Natural killer cell (primary cell): ENCODE data around the gene KHDC1L. TPM values are rescaled to one million over a fixed set of nuclear protein-coding genes. Genes with fewer than 3 reads are reported as not detected.
"Not testable (repeated sequence)": the region's sequence is repeated elsewhere in the genome, so short reads cannot be mapped to it uniquely, and the experiment has no call there.

ENCODE experiments used
- ATAC-seq, 3 donors: fragments of 150-1000 bp in 2 of 3; fragments of 200-7000 bp in 1 of 3; cut with Tn5 transposase; 1 replicate in 1 of 3; 2 replicates in 2 of 3; pipeline ENCODE4 v1.10.0; 2021; ENCODE audit warnings: mild to moderate bottlenecking in 2 of 3, moderate library complexity in 2 of 3
- DNase-seq, 2 donors: peaks; one replicate each; pipeline versions ENCODE4 v3.0.0 to v3.0.0-alpha.2; 2013 to 2021; ENCODE audit warnings: mixed read lengths in 1 of 2
- H3K27ac ChIP-seq: one replicate; pipeline ENCODE4 v1.5.1; 2013; ENCODE audit warnings: mild to moderate bottlenecking, low read length
- H3K27me3 ChIP-seq: one replicate; pipeline ENCODE4 v1.6.1; 2013; ENCODE audit warnings: low read length; ENCODE audit not compliant: control insufficient read depth, insufficient read depth
- H3K36me3 ChIP-seq: one replicate; pipeline ENCODE4 v1.6.1; 2013; ENCODE audit warnings: low read length; ENCODE audit not compliant: control insufficient read depth, insufficient read depth
- H3K4me1 ChIP-seq: one replicate; pipeline ENCODE4 v1.6.1; 2013; ENCODE audit warnings: low read length; ENCODE audit not compliant: control insufficient read depth, insufficient read depth
- H3K4me3 ChIP-seq: one replicate; pipeline ENCODE4 v1.5.1; 2013; ENCODE audit warnings: low read length
- H3K9me3 ChIP-seq: one replicate; pipeline ENCODE4 v1.6.1; 2013; ENCODE audit warnings: low read length; ENCODE audit not compliant: control insufficient read depth, insufficient read depth
- H3K27ac Mint-ChIP-seq, 2 donors: one replicate each; pipeline ENCODE4 v1.8.0; 2022; ENCODE audit warnings: mild to moderate bottlenecking in 2 of 2, mixed read lengths in 2 of 2, moderate library complexity in 1 of 2
- H3K27me3 Mint-ChIP-seq, 2 donors: one replicate each; pipeline ENCODE4 v1.8.0; 2022; ENCODE audit warnings: low read depth in 2 of 2, mixed read lengths in 2 of 2
- H3K36me3 Mint-ChIP-seq: one replicate; pipeline ENCODE4 v1.8.0; 2022; ENCODE audit warnings: mixed read lengths
- H3K4me1 Mint-ChIP-seq, 2 donors: one replicate each; pipeline ENCODE4 v1.8.0; 2022; ENCODE audit warnings: mixed read lengths in 2 of 2
- H3K4me3 Mint-ChIP-seq: one replicate; pipeline ENCODE4 v1.8.0; 2022; ENCODE audit warnings: mild to moderate bottlenecking, moderate library complexity, mixed read lengths
- H3K9me3 Mint-ChIP-seq, 2 donors: one replicate each; pipeline ENCODE4 v1.8.0; 2022; ENCODE audit warnings: mixed read lengths in 2 of 2
- WGBS: methylation state at CpG from one replicate; pipeline ENCODE4 v1.1.7; 2013; ENCODE audit warnings: missing lambda C conversion rate; ENCODE audit not compliant: insufficient coverage; 5-methylcytosine and 5-hydroxymethylcytosine counted together
- intact Hi-C: fragments of 100-400 bp; cut with micrococcal nuclease; formaldehyde crosslinking; loops from one replicate; pipeline ENCODE4 v1.14.2; 2022
- total RNA-seq, 4 donors: library from RNA; stranded (reverse); fragments of 120-200 nt in 1 of 4; gene quantifications; one replicate each; pipeline versions ENCODE4 v1.2.3 to v1.2.4, GENCODE V29; 2013 to 2022
- TF ChIP-seq, protein P1 (sequence below): fragments of 200-600 bp; IDR thresholded peaks from one replicate; pipeline ENCODE4 v1.8.0; 2022; ENCODE audit warnings: antibody characterized with exemption

Gene KHDC1L, protein sequence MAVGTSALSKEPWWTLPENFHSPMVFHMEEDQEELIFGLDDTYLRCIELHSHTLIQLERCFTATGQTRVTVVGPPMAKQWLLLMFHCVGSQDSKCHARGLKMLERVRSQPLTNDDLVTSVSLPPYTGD
- total RNA-seq, result 1 to 10 TPM in 1 of 3 donors, under 1 TPM in 1, not detected in 1; 0.45 to 2.1 TPM
- total RNA-seq (2013), result not detected

DNA sequence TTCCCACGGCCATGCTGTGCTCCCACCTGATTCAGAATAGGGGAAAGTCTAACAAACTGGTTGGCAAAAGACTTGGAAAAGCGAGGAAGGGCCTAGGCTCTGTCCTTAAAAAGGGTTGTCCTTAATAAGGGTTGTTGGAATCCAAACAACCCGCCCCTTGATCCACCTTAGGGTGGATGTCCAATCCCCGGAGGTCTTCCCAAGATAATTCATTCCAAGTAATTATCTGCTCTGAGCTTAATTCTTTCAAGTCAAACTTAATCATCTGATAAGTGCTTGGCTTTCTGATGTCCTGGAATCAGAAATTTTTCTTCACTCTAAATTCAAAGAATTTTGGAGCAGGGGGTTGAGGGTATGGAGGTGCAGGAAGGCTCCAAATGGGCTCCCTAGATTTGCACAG is at the start of gene KHDC1L:
TSS of gene KHDC1L (minus strand) at position 101 of the 400 bp plus-strand sequence. CDS start at position 13, 88 bp downstream.
- no peaks in the 10 kb centered on the region for H3K27me3 Mint-ChIP-seq
- Histone ChIP-seq H3K27ac (no peak within 1 kb of the TSS), H3K4me1 (no peaks in the 10 kb centered on the region), H3K36me3 (no peaks in the 10 kb centered on the region), H3K9me3 (no peaks in the 10 kb centered on the region), H3K4me3 (no peak within 1 kb of the TSS), H3K27me3 (no peaks in the 10 kb centered on the region)
- TF ChIP-seq, protein P1, sequence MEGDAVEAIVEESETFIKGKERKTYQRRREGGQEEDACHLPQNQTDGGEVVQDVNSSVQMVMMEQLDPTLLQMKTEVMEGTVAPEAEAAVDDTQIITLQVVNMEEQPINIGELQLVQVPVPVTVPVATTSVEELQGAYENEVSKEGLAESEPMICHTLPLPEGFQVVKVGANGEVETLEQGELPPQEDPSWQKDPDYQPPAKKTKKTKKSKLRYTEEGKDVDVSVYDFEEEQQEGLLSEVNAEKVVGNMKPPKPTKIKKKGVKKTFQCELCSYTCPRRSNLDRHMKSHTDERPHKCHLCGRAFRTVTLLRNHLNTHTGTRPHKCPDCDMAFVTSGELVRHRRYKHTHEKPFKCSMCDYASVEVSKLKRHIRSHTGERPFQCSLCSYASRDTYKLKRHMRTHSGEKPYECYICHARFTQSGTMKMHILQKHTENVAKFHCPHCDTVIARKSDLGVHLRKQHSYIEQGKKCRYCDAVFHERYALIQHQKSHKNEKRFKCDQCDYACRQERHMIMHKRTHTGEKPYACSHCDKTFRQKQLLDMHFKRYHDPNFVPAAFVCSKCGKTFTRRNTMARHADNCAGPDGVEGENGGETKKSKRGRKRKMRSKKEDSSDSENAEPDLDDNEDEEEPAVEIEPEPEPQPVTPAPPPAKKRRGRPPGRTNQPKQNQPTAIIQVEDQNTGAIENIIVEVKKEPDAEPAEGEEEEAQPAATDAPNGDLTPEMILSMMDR, result no peak
- H3K27ac Mint-ChIP-seq, result no peak within 1 kb of the TSS
- H3K4me1 Mint-ChIP-seq, result no peaks in the 10 kb centered on the region
- intact Hi-C loops, result no loop called here
- DNase-seq (no peak), ATAC-seq (no peak)
- H3K9me3 Mint-ChIP-seq, result no peaks in the 10 kb centered on the region
- WGBS, result 83% methylated on average over 4 of the region's 4 CpGs
- H3K4me3 Mint-ChIP-seq, result no peak within 1 kb of the TSS
- no peaks in the 10 kb centered on the region for H3K36me3 Mint-ChIP-seq

DNA sequence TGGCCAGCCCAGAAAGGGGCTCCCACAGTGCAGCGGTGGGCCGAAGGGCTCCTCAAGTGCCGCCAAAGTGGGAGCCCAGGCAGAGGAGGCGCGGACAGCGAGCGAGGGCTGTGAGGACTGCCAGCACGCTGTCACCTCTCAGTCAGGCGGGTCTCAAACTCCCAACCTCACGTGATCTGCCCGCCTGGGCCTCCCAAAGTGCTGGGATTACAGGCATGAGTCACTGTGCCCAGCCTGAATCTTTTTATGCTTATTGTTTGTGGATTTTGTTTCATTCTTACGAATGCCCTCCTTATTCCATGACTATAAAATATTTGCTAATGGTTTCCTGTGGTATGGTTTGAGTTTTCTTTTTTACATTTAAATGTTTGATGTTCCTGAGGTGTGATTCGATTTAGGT is 44.0 kb upstream of the KHDC1L start:
- intact Hi-C loops, DNase-seq, H3K36me3 Mint-ChIP-seq, H3K9me3 ChIP-seq, ATAC-seq, H3K36me3 ChIP-seq, H3K27ac Mint-ChIP-seq, H3K9me3 Mint-ChIP-seq, H3K4me1 Mint-ChIP-seq, H3K27me3 ChIP-seq, H3K27ac ChIP-seq, H3K4me3 Mint-ChIP-seq, H3K4me3 ChIP-seq, H3K4me1 ChIP-seq, H3K27me3 Mint-ChIP-seq: not testable (repeated sequence)
- 98% methylated on average over 11 of the region's 13 CpGs for WGBS

DNA sequence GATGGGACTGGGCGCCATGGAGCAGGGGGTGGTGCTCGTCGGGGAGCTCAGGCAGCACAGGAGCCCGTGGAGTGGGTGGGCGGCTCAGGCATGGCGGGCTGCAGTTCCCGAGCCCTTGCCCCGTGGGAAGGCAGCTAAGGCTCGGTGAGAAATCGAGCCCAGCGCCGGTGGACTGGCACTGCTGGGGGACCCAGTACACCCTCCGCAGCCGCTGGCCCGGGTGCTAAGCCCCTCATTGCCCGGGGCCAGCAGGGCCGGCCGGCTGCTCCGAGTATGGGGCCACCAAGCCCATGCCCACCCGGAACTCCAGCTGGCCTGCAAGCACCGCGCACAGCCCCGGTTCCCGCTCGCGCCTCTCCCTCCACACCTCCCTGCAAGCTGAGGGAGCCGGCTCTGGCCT is 43.6 kb upstream of the KHDC1L start:
- H3K4me3 ChIP-seq, H3K27ac ChIP-seq, H3K4me3 Mint-ChIP-seq, DNase-seq, ATAC-seq, H3K27ac Mint-ChIP-seq, H3K27me3 ChIP-seq, intact Hi-C loops, H3K36me3 ChIP-seq, H3K36me3 Mint-ChIP-seq, H3K9me3 ChIP-seq, H3K4me1 ChIP-seq, H3K9me3 Mint-ChIP-seq, H3K27me3 Mint-ChIP-seq: not testable (repeated sequence)
- WGBS, result 98% methylated on average over 18 of the region's 27 CpGs
- H3K4me1 Mint-ChIP-seq, result peaks cover 10 to 12% of the 10 kb centered on the region in 2 donors

DNA sequence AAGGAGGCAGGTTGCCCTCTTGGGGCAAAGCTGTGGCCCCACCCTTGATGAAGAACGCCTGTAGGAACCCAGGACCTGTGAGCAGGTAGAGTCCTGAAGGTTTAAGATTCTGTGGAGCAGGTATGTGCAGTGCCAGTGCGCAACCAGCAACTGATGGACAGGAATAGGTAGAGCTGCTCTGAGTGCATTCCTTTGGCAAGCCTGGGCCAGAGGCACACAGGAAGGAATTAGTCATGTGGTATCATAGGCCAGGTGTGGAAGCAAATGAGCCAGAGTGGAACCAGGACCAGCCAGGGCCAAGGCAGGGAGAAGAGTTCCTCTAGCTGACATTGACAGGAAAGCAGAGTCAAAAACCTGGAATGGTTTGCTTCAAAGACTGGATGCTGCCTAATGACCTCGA is 39.1 kb upstream of the KHDC1L start:
- H3K36me3 Mint-ChIP-seq, result no peaks in the 10 kb centered on the region
- TF ChIP-seq, protein P1, result no peak
- H3K4me1 Mint-ChIP-seq, result peaks cover 24 to 25% of the 10 kb centered on the region in 2 donors
- Histone ChIP-seq H3K27ac (no peak overlapping the region), H3K4me3 (no peak overlapping the region), H3K4me1 (peaks cover 18% of the 10 kb centered on the region), H3K27me3 (no peaks in the 10 kb centered on the region), H3K9me3 (no peaks in the 10 kb centered on the region), H3K36me3 (peaks cover 2% of the 10 kb centered on the region)
- H3K9me3 Mint-ChIP-seq, result no peaks in the 10 kb centered on the region
- intact Hi-C loops, result no loop called here
- 96% methylated on average over 3 of the region's 3 CpGs for WGBS
- H3K4me3 Mint-ChIP-seq, result peak overlapping the region; percentile 85
- no peaks in the 10 kb centered on the region for H3K27me3 Mint-ChIP-seq
- peak overlapping the region; percentile 21 to 85 for H3K27ac Mint-ChIP-seq
- no peak for ATAC-seq
- no peak for DNase-seq
